ENCODE data around the gene NOL4L. TPM values are rescaled to one million over a fixed set of nuclear protein-coding genes. Genes with fewer than 3 reads are reported as not detected.

The NOL4L gene, protein sequence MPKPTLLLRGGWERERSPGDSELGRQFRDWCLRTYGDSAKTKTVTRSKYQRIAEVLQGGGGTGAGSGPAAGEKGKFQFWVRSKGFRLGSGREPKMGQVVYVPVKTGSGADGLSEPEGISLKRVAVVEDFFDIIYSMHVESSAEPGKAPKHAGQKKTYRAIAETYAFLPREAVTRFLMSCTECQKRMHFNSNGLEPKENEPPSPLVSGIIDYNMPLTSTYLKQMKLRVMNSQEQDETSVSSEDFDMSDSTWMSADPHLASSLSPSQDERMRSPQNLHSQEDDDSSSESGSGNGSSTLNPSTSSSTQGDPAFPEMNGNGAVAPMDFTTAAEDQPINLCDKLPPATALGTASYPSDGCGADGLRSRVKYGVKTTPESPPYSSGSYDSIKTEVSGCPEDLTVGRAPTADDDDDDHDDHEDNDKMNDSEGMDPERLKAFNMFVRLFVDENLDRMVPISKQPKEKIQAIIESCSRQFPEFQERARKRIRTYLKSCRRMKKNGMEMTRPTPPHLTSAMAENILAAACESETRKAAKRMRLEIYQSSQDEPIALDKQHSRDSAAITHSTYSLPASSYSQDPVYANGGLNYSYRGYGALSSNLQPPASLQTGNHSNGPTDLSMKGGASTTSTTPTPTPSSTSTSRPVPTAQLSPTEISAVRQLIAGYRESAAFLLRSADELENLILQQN
- total RNA-seq (2022; extraction: Qiagen RNA extraction; ENCODE audit: low read depth), result 11.1 to 15.5 TPM (median 12.5 TPM) in 5 replicates

GRCh38 chr20:32585011-32585585 is at the start of gene NOL4L:
Gene NOL4L, minus strand, starts transcription at chr20:32585333. Its CDS starts 443 bp downstream, at chr20:32584890.

Other genes starting within 250 kb of the NOL4L start
- gene ASXL1, start 227.0 kb downstream of the NOL4L start, total RNA-seq (2022; extraction: Qiagen RNA extraction; ENCODE audit: low read depth), result 26.8 to 36.5 TPM (median 33.7 TPM) in 5 replicates
- not detected in 5 replicates for gene C20orf203, start 88.6 kb upstream of the NOL4L start, total RNA-seq (2022; extraction: Qiagen RNA extraction; ENCODE audit: low read depth)
- 58.2 to 63.0 TPM (median 59.1 TPM) in 5 replicates for gene COMMD7, start 158.1 kb upstream of the NOL4L start, total RNA-seq (2022; extraction: Qiagen RNA extraction; ENCODE audit: low read depth)
- 3.3 to 5.2 TPM (median 4.4 TPM) in 5 replicates for gene DNMT3B, start 177.1 kb upstream of the NOL4L start, total RNA-seq (2022; extraction: Qiagen RNA extraction; ENCODE audit: low read depth)
- gene MAPRE1, start 234.6 kb upstream of the NOL4L start, total RNA-seq (2022; extraction: Qiagen RNA extraction; ENCODE audit: low read depth), result 119 to 167 TPM (median 141 TPM) in 5 replicates

Data from A549 treated with ZK216348 at 1 μM for 4 hours (cell line).